HepG2 (cell line): ENCODE data around the gene SMAP2. TPM values are rescaled to one million over a fixed set of nuclear protein-coding genes. Genes with fewer than 3 reads are reported as not detected.

Source experiments
- GMEB2 ChIP-seq: IDR thresholded peaks from 2 replicates; pipeline ENCODE4 v1.6.1; 2016; ENCODE audit warnings: missing biosample characterization, missing genetic modification reagents, low read depth
- GTF2F1 ChIP-seq: fragments of 150-350 bp; IDR thresholded peaks from 2 replicates; pipeline ENCODE4 v1.6.1; 2014; ENCODE audit warnings: low read length
- HOXA7 ChIP-seq: sonication (generic); formaldehyde crosslinking; IDR thresholded peaks from 2 replicates; pipeline ENCODE4 v1.8.1; 2022; ENCODE audit warnings: mild to moderate bottlenecking, missing genetic modification reagents, moderate library complexity
- MXD3 ChIP-seq: IDR thresholded peaks from 2 replicates; pipeline ENCODE4 v1.6.1; 2016; ENCODE audit warnings: mild to moderate bottlenecking, missing biosample characterization, missing genetic modification reagents
- PATZ1 ChIP-seq: sonication (generic); formaldehyde crosslinking; IDR thresholded peaks from 2 replicates; pipeline ENCODE4 v1.4.0; 2020; ENCODE audit warnings: missing genetic modification reagents
- PLRG1 ChIP-seq: fragments of 450-650 bp; conservative IDR thresholded peaks from 2 replicates; pipeline ENCODE4 v1.6.1; 2016
- SP2 ChIP-seq: sonication (generic); formaldehyde crosslinking; IDR thresholded peaks from 2 replicates; pipeline ENCODE4 v1.5.1; 2020; ENCODE audit warnings: mild to moderate bottlenecking, missing genetic modification reagents
- TBX2 ChIP-seq: sonication (generic); formaldehyde crosslinking; IDR thresholded peaks from 2 replicates; pipeline ENCODE4 v1.5.0; 2020; ENCODE audit warnings: missing genetic modification reagents, mild to moderate bottlenecking, borderline replicate concordance
- THYN1 ChIP-seq: sonication (generic); formaldehyde crosslinking; IDR thresholded peaks from 2 replicates; pipeline ENCODE4 v1.8.1; 2023; ENCODE audit warnings: low read depth, mild to moderate bottlenecking, moderate library complexity, missing genetic modification reagents, borderline replicate concordance
- TRIM22 ChIP-seq: fragments of 450-650 bp; IDR thresholded peaks from 2 replicates; pipeline ENCODE4 v1.6.1; 2017
- ZBTB34 ChIP-seq: sonication (generic); formaldehyde crosslinking; IDR thresholded peaks from 2 replicates; pipeline ENCODE4 v1.8.0; 2022; ENCODE audit warnings: mild to moderate bottlenecking, missing genetic modification reagents
- ZFP37 ChIP-seq: sonication (generic); formaldehyde crosslinking; IDR thresholded peaks from 2 replicates; pipeline ENCODE4 v1.4.0; 2020; ENCODE audit warnings: missing genetic modification reagents, borderline replicate concordance
- ZNF317 ChIP-seq: sonication (generic); formaldehyde crosslinking; IDR thresholded peaks from 2 replicates; pipeline ENCODE4 v1.5.0; 2020; ENCODE audit warnings: mild to moderate bottlenecking, missing genetic modification reagents
- ZNF687 ChIP-seq: sonication (generic); formaldehyde crosslinking; IDR thresholded peaks from 2 replicates; pipeline ENCODE4 v1.5.1; 2020; ENCODE audit warnings: mild to moderate bottlenecking, missing genetic modification reagents, moderate library complexity
- ZNF773 ChIP-seq: sonication (generic); formaldehyde crosslinking; IDR thresholded peaks from 2 replicates; pipeline ENCODE4 v1.4.0; 2020; ENCODE audit warnings: missing genetic modification reagents, borderline replicate concordance
- ZUFSP ChIP-seq: sonication (generic); formaldehyde crosslinking; IDR thresholded peaks from 2 replicates; pipeline ENCODE4 v1.9.0; 2021; ENCODE audit warnings: missing genetic modification reagents, mild to moderate bottlenecking, borderline replicate concordance
- polyA plus RNA-seq, 8 experiments: library from polyadenylated mRNA; depleted of rRNA in 3 of 8; stranded (reverse) in 7 of 8; unstranded in 1 of 8; fragments of >200 nt; fragmentation: Illumina TruSeq in 4 of 8; extraction: Trizol in 4 of 8; gene quantifications; 2 replicates each; pipeline versions ENCODE4 v1.2.1 to v1.2.3, GENCODE V29; 2011 to 2016; ENCODE audit warnings: low read depth in 4 of 8, missing spikeins in 1 of 8, mixed read lengths in 1 of 8; ENCODE audit not compliant: insufficient read depth in 1 of 8
- total RNA-seq, 5 experiments: library from RNA; depleted of rRNA; stranded (reverse); fragments of >200 nt; fragmentation: Illumina TruSeq; extraction: Trizol; gene quantifications; 2 replicates each; pipeline ENCODE4 v1.2.3, GENCODE V29; 2016; ENCODE audit warnings: low read depth in 1 of 5

Gene SMAP2
- total and polyA plus RNA-seq, 2 of the 13 experiments (the other 11 are each of a cell fraction or from before 2014, with no cell fraction given): 19.0 to 22.3 TPM

- TF ChIP-seq MXD3: no peak
- TF ChIP-seq SP2 (CRISPR knock-in tag): no peak
- TF ChIP-seq PLRG1: no peak
- TF ChIP-seq GMEB2 (CRISPR knock-in tag): no peak
- TF ChIP-seq ZNF317 (CRISPR knock-in tag): no peak
- TF ChIP-seq ZUFSP: no peak
- TF ChIP-seq ZNF773 (CRISPR knock-in tag): no peak
- TF ChIP-seq ZBTB34 (CRISPR knock-in tag): no peak
- peak; percentile 34 for TF ChIP-seq TBX2
- no peak for TF ChIP-seq GTF2F1
- TF ChIP-seq ZFP37 (CRISPR knock-in tag): no peak
- TF ChIP-seq ZNF687: no peak
- no peak for TF ChIP-seq PATZ1
- no peak for TF ChIP-seq HOXA7 (CRISPR knock-in tag)
- TF ChIP-seq TRIM22: no peak
- TF ChIP-seq THYN1: no peak
These were observed 10.9 kb downstream of the SMAP2 start (continued) for GRCh38 chr1:40384413-40384762.
